Endothelial cell of umbilical vein (primary cell): ENCODE data around the gene C1orf35.
A peak's percentile ranks its signal among the peaks of the same experiment; 100 is the strongest.

Source experiments
- CTCF ChIP-seq, 2 donors: IDR thresholded peaks; 1 replicate in 1 of 2; 2 replicates in 1 of 2; pipeline ENCODE4 v1.5.1; 2011; ENCODE audit warnings: low read length in 2 of 2, mild to moderate bottlenecking in 2 of 2, moderate library complexity in 2 of 2, control low read depth in 1 of 2, inconsistent platforms in 1 of 2, low read depth in 1 of 2; ENCODE audit not compliant: insufficient read depth in 1 of 2; ENCODE audit errors: extremely low read depth in 1 of 2
- MYC ChIP-seq: IDR thresholded peaks from one replicate; pipeline ENCODE4 v1.6.1; 2011; ENCODE audit warnings: mild to moderate bottlenecking, low read depth, low read length
- POLR2A ChIP-seq: IDR thresholded peaks from 2 replicates; pipeline ENCODE4 v1.6.1; 2012; ENCODE audit warnings: low read depth, mild to moderate bottlenecking, control low read depth, low read length
- POLR2AphosphoS5 ChIP-seq: IDR thresholded peaks from 2 replicates; pipeline ENCODE4 v1.6.1; 2012; ENCODE audit warnings: low read depth, mild to moderate bottlenecking, control low read depth, low read length, moderate library complexity; ENCODE audit not compliant: insufficient read depth

DNA sequence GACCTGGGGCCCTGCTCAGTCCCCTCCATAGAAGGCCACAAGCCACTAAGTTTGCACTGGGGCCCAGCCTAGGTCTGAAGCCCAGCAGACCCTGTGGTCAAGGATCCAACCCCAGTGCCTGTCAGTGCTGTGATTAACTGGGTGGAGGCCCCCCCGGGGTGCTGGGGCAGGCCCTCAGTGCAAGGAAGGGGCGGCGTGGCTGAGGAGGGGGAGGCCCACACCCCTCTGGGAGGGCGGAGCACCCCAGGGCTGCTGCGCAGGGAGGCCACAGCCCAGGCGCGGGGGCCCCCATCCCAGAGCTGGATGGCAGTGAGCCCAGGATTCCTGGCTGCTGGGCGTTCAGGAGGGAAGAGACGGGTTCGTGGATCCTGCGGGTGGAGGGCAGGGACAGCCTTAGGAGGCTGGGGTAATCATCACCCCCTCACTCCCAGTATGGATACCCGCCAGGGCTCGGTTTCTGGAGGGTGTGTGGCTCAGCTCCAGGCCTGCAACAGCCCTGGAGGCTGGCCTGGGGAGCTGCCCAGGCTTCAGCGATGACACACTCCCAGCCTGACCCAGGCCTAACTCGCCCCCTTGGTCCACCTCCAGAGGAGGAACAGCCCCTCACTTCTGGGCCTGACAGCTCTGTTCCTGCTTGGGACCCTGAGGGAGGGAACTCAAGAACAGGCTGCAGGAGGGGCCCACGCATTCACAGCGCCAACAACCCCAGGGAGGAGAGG, 47.5 kb upstream of the C1orf35 start:
- TF ChIP-seq CTCF (IDR thresholded peaks at IDR 0.05; ENCODE audit: extremely low read depth in 1 of 2, insufficient read depth in 1 of 2, low read depth in 1 of 2, low read length in 2 of 2) (no peak), POLR2A (peak; percentile 37), MYC (no peak), POLR2AphosphoS5 (peak; percentile 6)
